Measurements from ENCODE around the gene TRAPPC8. TPM values are rescaled to one million over a fixed set of nuclear protein-coding genes. Genes with fewer than 3 reads are reported as not detected.

The TRAPPC8 gene
- 10 to 100 TPM; 25.5 to 41.9 (median 31.0) TPM for total RNA-seq
- polyA plus RNA-seq, result 10 to 100 TPM in 1 of 2 donors, 1 to 10 TPM in 1; 9.5 to 20.1 TPM
- long read RNA-seq, donor 1, full-length matches to known transcripts, result 26 of 36 reads
- long read RNA-seq, donor 1, partial matches to known transcripts, result 4 of 36 reads
- long read RNA-seq, donor 1, other reads (novel, unspliced or antisense), result 6 of 36 reads
- long read RNA-seq, donor 2, full-length matches to known transcripts, result 5 of 9 reads
- long read RNA-seq, donor 2, partial matches to known transcripts, result 3 of 9 reads
- long read RNA-seq, donor 2, other reads (novel, unspliced or antisense), result 1 of 9 reads
- long read RNA-seq, donor 3, full-length matches to known transcripts, result 25 of 42 reads
- long read RNA-seq, donor 3, partial matches to known transcripts, result 5 of 42 reads
- long read RNA-seq, donor 3, other reads (novel, unspliced or antisense), result 12 of 42 reads

- Histone ChIP-seq H3K4me1 (peaks cover 3 to 45% (median 30%) of the 10 kb centered on the region in 12 donors), H3K36me3 (no peaks in the 10 kb centered on the region), H3K9me3 (no peaks in the 10 kb centered on the region), H3K27me3 (no peaks in the 10 kb centered on the region), H3K27ac (peak within 1 kb of the TSS; percentile 80 to 95 (median 92)), H3K4me3 (peak within 1 kb of the TSS; percentile 70 to 97 (median 86))
- DNase-seq (peak; percentile 98 to 99 (median 98)), ATAC-seq (peak; percentile 99)
- 0 to 1% (median 1%) methylated on average over 40 to 58 of the region's 58 CpGs for WGBS, 4 donors
- intact Hi-C loops (cut with DNase I), result loop anchor here in 7 of 10 donors (2.0 to 10.0 kb wide), 5 partner anchors 76 to 152 kb away; partner anchors contain the start of genes RNF138 (in 5 of the 7) and RNF125 (in 1 of the 7)
- TF ChIP-seq, protein P1, sequence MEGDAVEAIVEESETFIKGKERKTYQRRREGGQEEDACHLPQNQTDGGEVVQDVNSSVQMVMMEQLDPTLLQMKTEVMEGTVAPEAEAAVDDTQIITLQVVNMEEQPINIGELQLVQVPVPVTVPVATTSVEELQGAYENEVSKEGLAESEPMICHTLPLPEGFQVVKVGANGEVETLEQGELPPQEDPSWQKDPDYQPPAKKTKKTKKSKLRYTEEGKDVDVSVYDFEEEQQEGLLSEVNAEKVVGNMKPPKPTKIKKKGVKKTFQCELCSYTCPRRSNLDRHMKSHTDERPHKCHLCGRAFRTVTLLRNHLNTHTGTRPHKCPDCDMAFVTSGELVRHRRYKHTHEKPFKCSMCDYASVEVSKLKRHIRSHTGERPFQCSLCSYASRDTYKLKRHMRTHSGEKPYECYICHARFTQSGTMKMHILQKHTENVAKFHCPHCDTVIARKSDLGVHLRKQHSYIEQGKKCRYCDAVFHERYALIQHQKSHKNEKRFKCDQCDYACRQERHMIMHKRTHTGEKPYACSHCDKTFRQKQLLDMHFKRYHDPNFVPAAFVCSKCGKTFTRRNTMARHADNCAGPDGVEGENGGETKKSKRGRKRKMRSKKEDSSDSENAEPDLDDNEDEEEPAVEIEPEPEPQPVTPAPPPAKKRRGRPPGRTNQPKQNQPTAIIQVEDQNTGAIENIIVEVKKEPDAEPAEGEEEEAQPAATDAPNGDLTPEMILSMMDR (IDR thresholded peaks at IDR 0.05), result peak in 3 of 12 donors; percentile 28 to 39 (median 37)
- no peak for TF ChIP-seq POLR2A (IDR thresholded peaks at IDR 0.05)
Measured at GRCh38 chr18:31942999-31943877, at the start of gene TRAPPC8. TSS of gene TRAPPC8 (minus strand) at chr18:31943128. CDS start at chr18:31942764, 364 bp downstream.

DNA sequence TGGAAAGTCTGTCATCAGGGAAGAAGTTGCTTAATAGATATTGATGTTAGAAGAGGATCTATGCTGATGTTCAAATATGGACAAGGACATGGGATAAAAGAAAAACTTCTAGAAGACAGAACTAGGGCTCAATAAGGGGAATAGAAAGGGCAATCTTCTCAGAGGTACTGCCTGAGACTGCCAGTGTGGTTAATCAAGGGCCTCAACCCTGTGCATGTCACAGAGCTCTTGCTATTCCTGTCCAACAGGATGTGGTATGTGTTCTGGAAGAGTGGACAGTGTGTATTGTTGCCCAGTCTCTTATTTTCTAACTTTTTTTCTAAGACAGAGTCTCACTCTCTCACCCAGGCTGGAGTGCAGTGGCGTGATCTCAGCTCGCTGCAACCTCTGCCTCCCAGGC, 47.9 kb upstream of the TRAPPC8 start:
- H3K27ac ChIP-seq, result no peak overlapping the region

GRCh38 chr18:31983976-31984375, 41.0 kb upstream of the TRAPPC8 start:
- Histone ChIP-seq H3K4me3 (no peak overlapping the region), H3K36me3 (no peaks in the 10 kb centered on the region), H3K9me3 (no peaks in the 10 kb centered on the region), H3K4me1 (peaks cover 0 to 18% (median 9%) of the 10 kb centered on the region in 12 donors), H3K27me3 (no peaks in the 10 kb centered on the region), H3K27ac (peak overlapping the region in 2 of 12 donors; percentile 47 to 70)
- 63 to 74% (median 70%) methylated on average over 5 of the region's 5 CpGs for WGBS, 4 donors
- intact Hi-C loops (cut with DNase I), result loop anchor here in 2 of 10 donors (2.0 to 5.0 kb wide), 2 partner anchors 33 to 101 kb away; partner anchors contain the start of gene RNF125 (in 1 of the 2)
- no peak for ATAC-seq
- no peak for TF ChIP-seq POLR2A (IDR thresholded peaks at IDR 0.05)
- TF ChIP-seq, protein P1 (IDR thresholded peaks at IDR 0.05), result no peak
- no peak for DNase-seq

More for the DNA sequence above, 47.9 kb upstream of the TRAPPC8 start:
- Histone ChIP-seq H3K27me3 (no peaks in the 10 kb centered on the region), H3K4me3 (no peak overlapping the region), H3K36me3 (no peaks in the 10 kb centered on the region), H3K4me1 (peaks cover 0 to 17% (median 5%) of the 10 kb centered on the region in 12 donors), H3K9me3 (no peaks in the 10 kb centered on the region)
- TF ChIP-seq, protein P1 (IDR thresholded peaks at IDR 0.05), result no peak
- no peak for TF ChIP-seq POLR2A (IDR thresholded peaks at IDR 0.05)
- DNase-seq (no peak), ATAC-seq (no peak)
- intact Hi-C loops (cut with DNase I), result no loop called here
- 71 to 88% (median 83%) methylated on average over 2 of the region's 2 CpGs for WGBS, 4 donors
